ENCODE measurements around the gene KLHL26. TPM values are rescaled to one million over a fixed set of nuclear protein-coding genes. Genes with fewer than 3 reads are reported as not detected.
A peak's percentile ranks its signal among the peaks of the same experiment; 100 is the strongest.

KLHL26 gene
- total RNA-seq, 3 donors from 2014 or later (not counting 1 experiment from before 2014, with no cell fraction given), result 8.0 to 11.5 (median 9.6) TPM

DNA sequence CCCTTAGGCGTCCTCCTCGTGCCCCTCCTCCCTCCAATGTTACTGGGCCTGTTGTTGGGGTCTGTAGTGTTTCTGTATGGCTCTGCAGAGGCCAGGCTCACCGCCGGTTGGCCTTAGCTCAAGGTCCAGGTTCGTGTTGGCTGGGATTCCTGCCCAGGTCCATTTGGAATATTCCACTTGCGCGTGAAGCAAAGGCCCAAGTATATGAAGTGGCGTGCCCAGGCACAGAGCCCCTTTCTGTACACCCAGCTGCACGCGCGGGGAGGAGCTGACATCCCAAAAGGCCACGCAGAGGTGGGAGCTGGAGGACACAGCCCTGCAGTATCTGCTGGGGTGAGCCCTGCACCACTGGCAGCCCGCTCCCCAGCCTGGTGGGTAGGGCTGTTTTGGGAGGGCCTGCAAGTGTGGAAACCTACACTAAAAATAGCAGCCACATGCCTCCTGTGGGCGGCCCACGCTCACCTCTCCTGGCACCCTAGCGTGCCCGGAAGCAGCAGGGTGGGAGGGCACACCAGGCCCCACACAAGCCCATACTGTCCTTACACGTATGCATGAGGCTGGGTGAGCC, 76.8 kb downstream of the KLHL26 start:
- 81% methylated on average over 17 of the region's 18 CpGs for WGBS (ENCODE audit: insufficient coverage)
- TF ChIP-seq, protein P1, sequence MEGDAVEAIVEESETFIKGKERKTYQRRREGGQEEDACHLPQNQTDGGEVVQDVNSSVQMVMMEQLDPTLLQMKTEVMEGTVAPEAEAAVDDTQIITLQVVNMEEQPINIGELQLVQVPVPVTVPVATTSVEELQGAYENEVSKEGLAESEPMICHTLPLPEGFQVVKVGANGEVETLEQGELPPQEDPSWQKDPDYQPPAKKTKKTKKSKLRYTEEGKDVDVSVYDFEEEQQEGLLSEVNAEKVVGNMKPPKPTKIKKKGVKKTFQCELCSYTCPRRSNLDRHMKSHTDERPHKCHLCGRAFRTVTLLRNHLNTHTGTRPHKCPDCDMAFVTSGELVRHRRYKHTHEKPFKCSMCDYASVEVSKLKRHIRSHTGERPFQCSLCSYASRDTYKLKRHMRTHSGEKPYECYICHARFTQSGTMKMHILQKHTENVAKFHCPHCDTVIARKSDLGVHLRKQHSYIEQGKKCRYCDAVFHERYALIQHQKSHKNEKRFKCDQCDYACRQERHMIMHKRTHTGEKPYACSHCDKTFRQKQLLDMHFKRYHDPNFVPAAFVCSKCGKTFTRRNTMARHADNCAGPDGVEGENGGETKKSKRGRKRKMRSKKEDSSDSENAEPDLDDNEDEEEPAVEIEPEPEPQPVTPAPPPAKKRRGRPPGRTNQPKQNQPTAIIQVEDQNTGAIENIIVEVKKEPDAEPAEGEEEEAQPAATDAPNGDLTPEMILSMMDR (IDR thresholded peaks at IDR 0.05), result no peak
- no peaks in the 10 kb centered on the region for H3K27me3 ChIP-seq (ENCODE audit: control insufficient read depth, insufficient read depth, low read length)
- peak overlapping the region; percentile 26 to 59 for H3K27ac Mint-ChIP-seq
- H3K4me3 Mint-ChIP-seq, result peak overlapping the region; percentile 65
- ATAC-seq (peak; percentile 53 to 87 (median 84)), DNase-seq (no peak)
- no peaks in the 10 kb centered on the region for H3K36me3 Mint-ChIP-seq
- H3K27ac ChIP-seq (ENCODE audit: low read length), result no peak overlapping the region
- peaks cover 40 to 63% of the 10 kb centered on the region in 2 donors for H3K4me1 Mint-ChIP-seq
- peaks cover 55% of the 10 kb centered on the region for H3K4me1 ChIP-seq (ENCODE audit: control insufficient read depth, insufficient read depth, low read length)
- intact Hi-C loops (cut with micrococcal nuclease), result no loop called here
- no peak overlapping the region for H3K4me3 ChIP-seq (ENCODE audit: low read length)
- no peaks in the 10 kb centered on the region for H3K27me3 Mint-ChIP-seq (ENCODE audit: low read depth in 2 of 2)
- no peaks in the 10 kb centered on the region for H3K36me3 ChIP-seq (ENCODE audit: control insufficient read depth, insufficient read depth, low read length)
- no peaks in the 10 kb centered on the region for H3K9me3 ChIP-seq (ENCODE audit: control insufficient read depth, insufficient read depth, low read length)
- H3K9me3 Mint-ChIP-seq, result no peaks in the 10 kb centered on the region

DNA sequence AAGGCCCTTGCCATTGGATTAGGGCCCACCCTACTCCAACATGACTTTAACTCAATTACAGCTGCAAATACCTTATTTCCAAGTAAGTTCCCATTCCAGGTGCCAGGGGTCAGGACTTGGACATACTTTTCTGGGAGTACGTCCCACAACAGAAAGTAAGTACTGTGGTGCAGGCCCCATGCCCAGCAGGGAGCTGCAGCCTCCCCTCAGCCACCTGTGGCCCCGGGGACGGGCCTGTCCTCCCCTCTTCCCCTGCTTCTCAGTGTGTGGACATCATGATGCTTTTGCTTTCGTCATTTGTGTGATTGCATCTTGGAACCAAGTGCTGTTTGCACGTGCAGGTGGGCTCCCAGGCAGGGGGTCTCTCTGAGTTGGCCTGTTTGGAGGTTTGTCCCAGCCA, 78.6 kb downstream of the KLHL26 start:
- Mint-ChIP-seq H3K36me3 (no peaks in the 10 kb centered on the region), H3K4me3 (peak overlapping the region; percentile 42), H3K9me3 (no peaks in the 10 kb centered on the region), H3K4me1 (peaks cover 40 to 54% of the 10 kb centered on the region in 2 donors), H3K27ac (peak overlapping the region in 1 of 2 donors; percentile 14), H3K27me3 (ENCODE audit: low read depth in 2 of 2) (no peaks in the 10 kb centered on the region)
- WGBS (ENCODE audit: insufficient coverage), result 81% methylated on average over 5 of the region's 5 CpGs
- Histone ChIP-seq H3K27ac (ENCODE audit: low read length) (no peak overlapping the region), H3K36me3 (ENCODE audit: control insufficient read depth, insufficient read depth, low read length) (no peaks in the 10 kb centered on the region), H3K27me3 (ENCODE audit: control insufficient read depth, insufficient read depth, low read length) (no peaks in the 10 kb centered on the region), H3K4me3 (ENCODE audit: low read length) (no peak overlapping the region), H3K9me3 (ENCODE audit: control insufficient read depth, insufficient read depth, low read length) (no peaks in the 10 kb centered on the region), H3K4me1 (ENCODE audit: control insufficient read depth, insufficient read depth, low read length) (peaks cover 39% of the 10 kb centered on the region)
- TF ChIP-seq, protein P1 (IDR thresholded peaks at IDR 0.05), result no peak
- intact Hi-C loops (cut with micrococcal nuclease), result no loop called here
- no peak for DNase-seq
- no peak for ATAC-seq

DNA sequence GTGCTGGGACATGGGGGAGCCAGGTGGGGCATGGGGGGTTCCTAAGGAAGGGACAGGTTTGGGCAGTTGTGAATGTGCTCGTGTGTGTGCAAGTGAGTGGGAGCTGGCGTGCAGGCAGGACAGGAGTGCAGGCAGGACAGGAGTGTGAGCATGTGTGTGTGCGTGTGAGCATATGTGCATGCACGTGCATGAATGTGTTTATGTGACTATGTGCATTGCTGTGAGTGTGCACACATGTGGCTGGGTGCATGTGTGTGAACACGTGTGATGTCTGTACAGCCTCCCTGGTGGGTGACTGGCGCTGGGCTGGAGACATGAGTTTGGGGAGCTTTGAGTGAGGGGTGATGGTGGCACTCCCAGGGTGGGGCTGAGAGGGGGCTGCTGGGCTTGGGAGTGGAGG, 80.0 kb downstream of the KLHL26 start:
- Mint-ChIP-seq H3K27ac (peak overlapping the region in 1 of 2 donors; percentile 58), H3K9me3 (no peaks in the 10 kb centered on the region), H3K4me1 (peaks cover 44 to 59% of the 10 kb centered on the region in 2 donors), H3K27me3 (ENCODE audit: low read depth in 2 of 2) (no peaks in the 10 kb centered on the region), H3K36me3 (no peaks in the 10 kb centered on the region), H3K4me3 (no peak overlapping the region)
- TF ChIP-seq, protein P1 (IDR thresholded peaks at IDR 0.05), result no peak
- DNase-seq, result no peak
- H3K9me3 ChIP-seq (ENCODE audit: control insufficient read depth, insufficient read depth, low read length), result no peaks in the 10 kb centered on the region
- no peak overlapping the region for H3K27ac ChIP-seq (ENCODE audit: low read length)
- no peak for ATAC-seq
- no peaks in the 10 kb centered on the region for H3K36me3 ChIP-seq (ENCODE audit: control insufficient read depth, insufficient read depth, low read length)
- no peaks in the 10 kb centered on the region for H3K27me3 ChIP-seq (ENCODE audit: control insufficient read depth, insufficient read depth, low read length)
- H3K4me1 ChIP-seq (ENCODE audit: control insufficient read depth, insufficient read depth, low read length), result peaks cover 38% of the 10 kb centered on the region
- WGBS (ENCODE audit: insufficient coverage), result 96% methylated on average over 6 of the region's 6 CpGs
- H3K4me3 ChIP-seq (ENCODE audit: low read length), result no peak overlapping the region
- intact Hi-C loops (cut with micrococcal nuclease), result no loop called here

DNA sequence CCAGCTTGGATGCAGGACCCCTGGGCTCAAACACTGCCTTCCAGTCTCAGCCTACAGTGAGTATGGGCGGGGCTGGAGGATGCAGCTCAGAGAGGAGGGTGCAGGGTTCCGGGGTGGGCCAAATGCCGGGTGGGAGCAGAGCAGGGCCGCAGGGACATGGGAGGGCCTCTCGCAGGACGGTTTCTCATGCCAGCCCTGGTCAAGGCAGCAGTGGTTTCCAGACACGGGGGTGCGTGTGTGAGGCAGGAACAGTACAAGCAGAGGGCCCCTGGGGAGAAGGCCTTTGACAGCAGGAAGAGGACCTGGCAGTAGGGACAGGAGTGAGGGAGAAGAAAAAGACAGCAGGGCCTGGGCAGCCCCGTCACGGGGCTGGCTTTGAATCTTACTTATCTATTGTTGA, 80.8 kb downstream of the KLHL26 start:
- Histone ChIP-seq H3K4me3 (ENCODE audit: low read length) (no peak overlapping the region), H3K9me3 (ENCODE audit: control insufficient read depth, insufficient read depth, low read length) (no peaks in the 10 kb centered on the region), H3K36me3 (ENCODE audit: control insufficient read depth, insufficient read depth, low read length) (no peaks in the 10 kb centered on the region), H3K27ac (ENCODE audit: low read length) (no peak overlapping the region), H3K27me3 (ENCODE audit: control insufficient read depth, insufficient read depth, low read length) (no peaks in the 10 kb centered on the region), H3K4me1 (ENCODE audit: control insufficient read depth, insufficient read depth, low read length) (peaks cover 31% of the 10 kb centered on the region)
- intact Hi-C loops (cut with micrococcal nuclease), result no loop called here
- Mint-ChIP-seq H3K4me3 (no peak overlapping the region), H3K9me3 (no peaks in the 10 kb centered on the region), H3K27me3 (ENCODE audit: low read depth in 2 of 2) (no peaks in the 10 kb centered on the region), H3K4me1 (peaks cover 44 to 59% of the 10 kb centered on the region in 2 donors), H3K36me3 (no peaks in the 10 kb centered on the region), H3K27ac (no peak overlapping the region)
- TF ChIP-seq, protein P1 (IDR thresholded peaks at IDR 0.05), result no peak
- DNase-seq (no peak), ATAC-seq (no peak)
- 94% methylated on average over 10 of the region's 10 CpGs for WGBS (ENCODE audit: insufficient coverage)
